PC-3 (cell line): ENCODE data around the gene KIR3DL1.
"Not testable (repeated sequence)": the region's sequence is repeated elsewhere in the genome, so short reads cannot be mapped to it uniquely, and the experiment has no call there.

Experiments
- CTCF ChIP-seq: fragments of 300-600 bp; sonication (generic); conservative IDR thresholded peaks from 2 replicates; pipeline ENCODE4 v1.5.1; 2017; ENCODE audit warnings: antibody characterized with exemption, low read depth, mild to moderate bottlenecking, low read length
- EZH2 ChIP-seq: fragments of 300-600 bp; sonication (generic); IDR thresholded peaks from one replicate; pipeline ENCODE4 v1.6.1; 2017; ENCODE audit warnings: antibody characterized with exemption, mild to moderate bottlenecking, low read length; ENCODE audit not compliant: unreplicated experiment

GRCh38 chr19:54855241-54855640, 39.0 kb downstream of the KIR3DL1 start:
- TF ChIP-seq CTCF, EZH2: not testable (repeated sequence)
